Measurements from ENCODE around the gene KRTAP10-6.
A peak's percentile ranks its signal among the peaks of the same experiment; 100 is the strongest.
"Not testable (repeated sequence)": the region's sequence is repeated elsewhere in the genome, so short reads cannot be mapped to it uniquely, and the experiment has no call there.

The KRTAP10-6 gene

GRCh38 chr21:44592446-44593311 lies at the start of gene KRTAP10-6:
Gene KRTAP10-6, minus strand, starts transcription at chr21:44592505. Its CDS starts 21 bp downstream, at chr21:44592484.
- no peak for DNase-seq

- DNase-seq = no peak
These were observed 48.5 kb upstream of the KRTAP10-6 start for GRCh38 chr21:44640761-44641160.

GRCh38 chr21:44639331-44639655 lies 47.0 kb upstream of the KRTAP10-6 start:
- DNase-seq = no peak

DNA sequence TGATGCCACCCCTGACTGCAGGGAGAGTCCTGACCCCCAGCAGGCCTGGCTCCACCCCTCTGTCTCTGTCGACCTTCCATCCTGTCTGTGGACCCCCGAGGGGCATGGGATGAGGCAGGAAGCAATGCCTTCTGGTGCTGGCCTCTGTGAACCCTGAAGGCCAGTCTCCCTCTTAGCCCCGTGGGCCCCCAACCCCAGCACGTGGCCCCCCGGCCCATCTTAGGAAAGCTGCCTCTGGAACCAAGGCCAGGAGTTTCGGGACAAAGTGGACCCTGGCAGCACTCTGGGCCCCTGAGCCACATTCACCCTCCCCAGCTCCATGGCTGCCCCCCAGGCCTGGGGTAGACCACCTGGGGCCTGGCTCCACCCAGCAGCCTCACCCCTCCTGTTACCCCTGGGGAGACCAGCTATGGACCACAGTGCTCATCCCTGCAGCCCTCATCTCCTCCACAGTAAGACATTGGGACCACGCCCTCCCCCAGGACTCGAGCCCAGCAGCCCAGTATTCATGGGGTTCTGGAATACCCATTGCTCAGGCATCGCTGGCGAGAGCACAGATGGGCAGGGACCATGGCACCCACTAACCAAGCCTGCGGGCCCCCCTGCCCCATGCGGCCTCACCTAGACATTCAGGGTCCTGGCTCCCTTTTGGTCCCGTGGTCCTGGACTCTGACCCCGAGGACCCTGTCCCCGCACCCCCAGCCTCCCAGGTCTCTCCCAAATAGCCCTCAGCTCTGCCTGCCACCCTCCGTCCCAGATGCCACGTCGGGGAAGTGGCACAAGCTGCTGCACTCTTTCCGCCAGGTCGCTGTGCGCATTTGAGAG lies 46.4 kb upstream of the KRTAP10-6 start:
- DNase-seq = not testable (repeated sequence)

DNA sequence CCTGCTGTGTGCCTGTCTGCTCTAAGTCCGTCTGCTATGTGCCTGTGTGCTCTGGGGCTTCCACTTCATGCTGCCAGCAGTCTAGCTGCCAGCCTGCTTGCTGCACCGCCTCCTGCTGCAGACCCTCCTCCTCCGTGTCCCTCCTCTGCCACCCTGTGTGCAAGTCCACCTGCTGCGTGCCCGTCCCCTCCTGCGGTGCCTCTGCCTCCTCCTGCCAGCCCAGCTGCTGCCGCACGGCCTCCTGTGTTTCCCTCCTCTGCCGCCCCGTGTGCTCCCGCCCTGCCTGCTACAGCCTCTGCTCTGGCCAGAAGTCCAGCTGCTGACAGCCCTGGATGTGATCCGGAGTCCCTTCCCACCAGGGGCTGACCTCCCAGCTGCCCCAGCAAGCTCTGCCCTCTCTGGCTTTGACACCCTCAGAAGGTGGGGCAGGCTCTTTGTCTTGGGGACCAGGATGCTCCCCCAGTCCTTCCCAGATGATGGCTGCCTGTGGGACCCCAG lies 45.6 kb upstream of the KRTAP10-6 start:
- DNase-seq = not testable (repeated sequence)

DNA sequence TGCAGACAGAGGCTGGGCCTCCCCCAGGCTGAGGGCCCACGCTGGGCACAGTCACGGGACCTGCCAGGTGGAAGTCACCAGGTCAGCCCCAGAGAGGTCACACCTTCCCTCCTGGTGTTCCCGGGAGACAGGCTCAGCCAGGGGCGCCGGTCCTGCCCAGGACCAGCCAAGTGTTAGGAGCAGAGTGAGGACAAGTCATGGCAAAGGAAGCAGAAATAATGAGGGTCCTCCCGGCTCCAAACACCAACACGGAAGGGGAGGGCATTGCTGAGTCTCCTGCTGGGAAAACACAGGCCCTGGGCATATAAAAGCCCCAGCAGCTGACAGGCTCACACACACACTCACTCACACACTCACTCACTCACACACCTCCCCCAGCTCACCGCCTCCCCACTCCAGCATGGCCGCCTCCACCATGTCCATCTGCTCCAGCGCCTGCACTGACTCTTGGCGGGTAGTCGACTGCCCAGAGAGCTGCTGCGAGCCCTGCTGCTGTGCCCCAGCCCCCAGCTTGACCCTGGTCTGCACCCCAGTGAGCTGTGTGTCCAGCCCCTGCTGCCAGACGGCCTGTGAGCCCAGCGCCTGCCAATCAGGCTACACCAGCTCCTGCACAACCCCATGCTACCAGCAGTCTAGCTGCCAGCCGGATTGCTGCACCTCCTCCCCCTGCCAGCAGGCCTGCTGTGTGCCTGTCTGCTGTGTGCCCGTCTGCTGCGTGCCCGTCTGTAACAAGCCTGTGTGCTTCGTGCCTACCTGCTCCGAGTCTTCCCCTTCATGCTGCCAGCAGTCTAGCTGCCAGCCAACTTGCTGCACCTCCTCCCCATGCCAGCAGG lies 44.9 kb upstream of the KRTAP10-6 start, which contains the start of gene KRTAP10-10:
Gene KRTAP10-10 (plus strand): TSS at position 339 of the 833 bp plus-strand sequence. CDS start 62 bp downstream, at position 401.
- DNase-seq = peak; percentile 81

- DNase-seq = no peak
These were observed 44.1 kb upstream of the KRTAP10-6 start for GRCh38 chr21:44636209-44637017.

- no peak for DNase-seq
These were observed 39.8 kb upstream of the KRTAP10-6 start for GRCh38 chr21:44632067-44632466.

GRCh38 chr21:44630440-44630839 lies 38.1 kb upstream of the KRTAP10-6 start:
- no peak for DNase-seq

GRCh38 chr21:44628707-44629391 lies 36.5 kb upstream of the KRTAP10-6 start:
- DNase-seq = no peak

GRCh38 chr21:44627831-44628233 lies 35.5 kb upstream of the KRTAP10-6 start:
- DNase-seq = peak; percentile 57

DNA sequence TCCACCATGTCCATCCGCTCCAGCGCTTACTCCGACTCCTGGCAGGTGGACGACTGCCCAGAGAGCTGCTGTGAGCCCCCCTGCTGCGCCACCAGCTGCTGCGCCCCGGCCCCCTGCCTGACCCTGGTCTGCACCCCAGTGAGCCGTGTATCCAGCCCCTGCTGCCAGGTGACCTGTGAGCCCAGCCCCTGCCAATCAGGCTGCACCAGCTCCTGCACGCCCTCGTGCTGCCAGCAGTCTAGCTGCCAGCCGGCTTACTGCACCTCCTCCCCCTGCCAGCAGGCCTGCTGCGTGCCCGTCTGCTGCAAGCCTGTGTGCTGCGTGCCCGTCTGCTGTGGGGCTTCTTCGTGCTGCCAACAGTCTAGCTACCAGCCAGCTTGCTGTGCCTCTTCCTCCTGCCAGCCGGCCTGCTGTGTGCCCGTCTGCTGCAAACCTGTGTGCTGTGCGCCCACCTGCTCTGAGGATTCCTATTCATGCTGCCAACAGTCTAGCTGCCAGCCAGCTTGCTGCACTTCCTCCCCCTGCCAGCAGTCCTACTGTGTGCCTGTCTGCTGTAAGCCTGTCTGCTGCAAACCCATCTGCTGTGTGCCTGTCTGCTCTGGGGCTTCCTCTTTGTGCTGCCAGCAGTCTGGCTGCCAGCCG lies 35.0 kb upstream of the KRTAP10-6 start:
- not testable (repeated sequence) for DNase-seq

- DNase-seq = no peak
These were observed 34.4 kb upstream of the KRTAP10-6 start, which contains the start of gene KRTAP10-9 for GRCh38 chr21:44626673-44627143. Gene KRTAP10-9, plus strand, starts transcription at chr21:44627093. Its CDS starts 79 bp downstream, at chr21:44627172.

DNA sequence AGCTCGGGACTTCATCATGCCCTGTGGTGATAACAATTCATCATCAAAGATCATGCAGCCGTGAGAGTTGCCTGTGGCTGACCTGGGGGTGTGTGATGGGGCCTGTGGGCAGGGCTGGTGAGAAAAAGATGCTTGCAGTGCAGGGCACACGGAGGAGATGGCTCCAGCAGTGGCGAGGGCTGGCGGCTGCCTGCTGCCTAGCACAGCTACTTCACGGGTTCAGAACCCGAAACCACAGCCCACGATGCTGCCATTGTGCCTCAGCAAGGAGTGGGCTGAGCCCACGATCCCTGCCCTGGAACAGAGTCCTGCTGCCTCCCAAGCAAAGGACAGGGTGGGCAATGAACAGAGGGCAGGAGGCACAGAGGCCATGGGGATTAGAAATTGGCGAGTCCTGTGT lies 34.0 kb upstream of the KRTAP10-6 start:
- no peak for DNase-seq

DNA sequence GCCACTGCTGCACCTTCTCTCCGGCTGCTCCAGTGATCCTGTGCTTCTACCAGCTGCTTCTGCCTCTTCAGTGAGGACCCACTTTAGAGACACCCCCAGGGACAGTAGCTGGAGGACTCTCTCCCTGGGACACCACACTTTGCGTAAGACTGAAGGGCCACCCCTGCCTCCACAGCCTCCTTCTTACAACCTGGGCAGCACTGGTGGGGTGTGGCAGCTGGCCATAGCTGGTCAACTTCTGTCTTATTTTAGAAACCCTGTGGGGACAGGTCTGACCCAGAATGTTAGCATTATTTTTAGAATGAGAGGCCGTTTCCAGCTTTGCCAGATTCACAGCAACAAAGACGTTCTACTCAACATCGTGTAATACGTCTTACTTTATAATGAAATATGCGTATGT lies 33.5 kb upstream of the KRTAP10-6 start:
- DNase-seq = no peak

DNA sequence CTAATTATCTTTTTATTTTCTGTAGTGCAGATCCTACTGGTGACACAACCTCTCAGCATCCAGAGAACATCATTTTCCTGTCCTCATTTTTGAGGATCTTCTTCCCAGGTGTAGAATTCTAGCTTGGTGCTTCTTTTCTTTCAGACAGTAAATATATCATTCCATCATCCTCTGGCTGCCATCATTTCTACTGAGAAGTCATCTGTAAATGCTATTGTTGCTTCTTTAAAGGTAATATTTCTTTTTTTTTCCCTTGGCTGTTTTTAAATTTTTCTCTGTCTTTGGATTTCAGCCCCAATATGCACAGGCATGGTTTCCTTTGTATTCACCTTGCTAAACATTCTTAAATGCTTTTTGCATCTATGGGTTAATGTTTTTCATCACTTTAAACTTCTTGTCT lies 31.3 kb upstream of the KRTAP10-6 start:
- DNase-seq = no peak

DNA sequence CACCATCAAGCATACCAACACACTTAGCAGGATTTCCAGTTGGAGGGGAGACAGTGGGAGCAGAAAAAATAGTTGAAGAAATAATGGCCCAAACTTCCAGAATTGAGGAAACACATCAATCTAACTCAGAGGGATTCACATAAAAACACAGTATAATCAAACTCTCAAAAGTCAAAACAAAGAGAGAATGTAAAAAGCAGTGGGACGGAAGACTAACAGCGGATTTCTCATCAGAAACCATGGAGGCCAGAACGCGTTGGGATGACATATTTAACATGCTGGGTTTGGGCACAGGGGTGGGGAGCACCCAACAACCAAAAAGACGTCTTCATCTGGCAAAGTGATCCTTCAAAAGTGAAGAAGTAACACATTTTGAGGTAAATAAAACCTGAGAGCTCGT lies 27.6 kb upstream of the KRTAP10-6 start:
- no peak for DNase-seq

GRCh38 chr21:44618909-44619308 lies 26.6 kb upstream of the KRTAP10-6 start:
- no peak for DNase-seq

GRCh38 chr21:44618504-44618903 lies 26.2 kb upstream of the KRTAP10-6 start:
- no peak for DNase-seq

GRCh38 chr21:44617071-44617501 lies 24.8 kb upstream of the KRTAP10-6 start:
- no peak for DNase-seq
